ENCODE results near the gene FAM193B.

Gene FAM193B

GRCh38 chr5:177512736-177513380 lies 41.5 kb downstream of the FAM193B start:
- DNase-seq (ENCODE audit: low read depth in 1 of 2, low spot score in 1 of 2): no peak
- H3K27me3 ChIP-seq (ENCODE audit: insufficient read depth, poor library complexity, severe bottlenecking): no peaks in the 10 kb centered on the region
- no peak overlapping the region for H3K4me3 ChIP-seq (replicated peaks; ENCODE audit: insufficient read depth, low read length)
- TF ChIP-seq POLR2AphosphoS5 (IDR thresholded peaks at IDR 0.05; ENCODE audit: low read depth) (no peak), GABPA (IDR thresholded peaks at IDR 0.05; ENCODE audit: low read depth) (no peak), CTCF (IDR thresholded peaks at IDR 0.05; ENCODE audit: insufficient read depth, low read length) (no peak), REST (IDR thresholded peaks at IDR 0.05; ENCODE audit: insufficient replicate concordance, low read depth) (no peak), SPI1 (IDR thresholded peaks at IDR 0.05; ENCODE audit: borderline replicate concordance, low read depth) (no peak)
- no peak overlapping the region for H3K27ac ChIP-seq (replicated peaks)

- peak overlapping the region; percentile 96 for H3K27ac ChIP-seq (replicated peaks)
Measured at GRCh38 chr5:177511796-177512675, 42.3 kb downstream of the FAM193B start.

GRCh38 chr5:177511181-177511580 lies 43.2 kb downstream of the FAM193B start:
- H3K4me3 ChIP-seq (replicated peaks; ENCODE audit: insufficient read depth, low read length): no peak overlapping the region
- TF ChIP-seq POLR2AphosphoS5 (IDR thresholded peaks at IDR 0.05; ENCODE audit: low read depth): no peak
- TF ChIP-seq REST (IDR thresholded peaks at IDR 0.05; ENCODE audit: insufficient replicate concordance, low read depth): no peak
- no peak for TF ChIP-seq GABPA (IDR thresholded peaks at IDR 0.05; ENCODE audit: low read depth)
- no peak for TF ChIP-seq SPI1 (IDR thresholded peaks at IDR 0.05; ENCODE audit: borderline replicate concordance, low read depth)
- no peak for TF ChIP-seq CTCF (IDR thresholded peaks at IDR 0.05; ENCODE audit: insufficient read depth, low read length)
- H3K27me3 ChIP-seq (ENCODE audit: insufficient read depth, poor library complexity, severe bottlenecking): no peaks in the 10 kb centered on the region
- H3K27ac ChIP-seq (replicated peaks): peak overlapping the region; percentile 96
- DNase-seq (ENCODE audit: low read depth in 1 of 2, low spot score in 1 of 2): no peak

More at GRCh38 chr5:177511796-177512675, 42.3 kb downstream of the FAM193B start:
- TF ChIP-seq CTCF (IDR thresholded peaks at IDR 0.05; ENCODE audit: insufficient read depth, low read length): no peak
- Histone ChIP-seq H3K4me3 (replicated peaks; ENCODE audit: insufficient read depth, low read length) (no peak overlapping the region), H3K27me3 (ENCODE audit: insufficient read depth, poor library complexity, severe bottlenecking) (no peaks in the 10 kb centered on the region)
- no peak for DNase-seq (ENCODE audit: low read depth in 1 of 2, low spot score in 1 of 2)

All from HL-60 (cell line).